Activated B cell treated with CpG ODN at 0.5 μM for 24 hours (primary cell): ENCODE measurements around the gene LRRC10B. TPM values are rescaled to one million over a fixed set of nuclear protein-coding genes. Genes with fewer than 3 reads are reported as not detected.
"Not testable (repeated sequence)": the region's sequence is repeated elsewhere in the genome, so short reads cannot be mapped to it uniquely, and the experiment has no call there.

Source experiments
- ATAC-seq: fragments of 200-7000 bp; cut with Tn5 transposase; one replicate; pipeline ENCODE4 v1.10.0; 2021; ENCODE audit warnings: low read depth, mild to moderate bottlenecking, moderate library complexity
- CTCF ChIA-PET: fragments of 350-600 bp; sonication (Branson Sonifier 250); formaldehyde crosslinking; loops from one replicate; lab custom pipeline; 2021; ENCODE audit warnings: antibody characterized with exemption; lab: Charles Lee
- POLR2A ChIA-PET: fragments of 350-600 bp; sonication (Branson Sonifier 250); formaldehyde crosslinking; loops from one replicate; lab custom pipeline; 2021; ENCODE audit warnings: antibody characterized with exemption; lab: Charles Lee
- DNase-seq: peaks from one replicate; pipeline ENCODE4 v3.0.0; 2022
- H3K27ac Mint-ChIP-seq: one replicate; pipeline ENCODE4 v1.8.0; 2020; ENCODE audit warnings: mixed read lengths
- H3K27me3 Mint-ChIP-seq: one replicate; pipeline ENCODE4 v1.8.0; 2021; ENCODE audit warnings: mixed read lengths
- H3K36me3 Mint-ChIP-seq: one replicate; pipeline ENCODE4 v1.8.0; 2021; ENCODE audit warnings: low read depth, mixed read lengths
- H3K4me1 Mint-ChIP-seq: one replicate; pipeline ENCODE4 v1.8.0; 2021; ENCODE audit warnings: mixed read lengths
- H3K4me3 Mint-ChIP-seq: one replicate; pipeline ENCODE4 v1.8.0; 2020; ENCODE audit warnings: mild to moderate bottlenecking, mixed read lengths
- H3K9me3 Mint-ChIP-seq: one replicate; pipeline ENCODE4 v1.8.0; 2020; ENCODE audit warnings: mixed read lengths
- intact Hi-C: fragments of 100-400 bp; cut with micrococcal nuclease; formaldehyde crosslinking; loops from one replicate; pipeline ENCODE4 v1.15.1; 2024
- total RNA-seq: library from RNA; stranded (reverse); gene quantifications from 2 replicates; pipeline ENCODE4 v1.2.3, GENCODE V29; 2022
- TF ChIP-seq, protein P1 (sequence below): fragments of 200-600 bp; IDR thresholded peaks from one replicate; pipeline ENCODE4 v1.8.0; 2022; ENCODE audit warnings: antibody characterized with exemption, mild to moderate bottlenecking

LRRC10B gene
- not detected in 2 replicates for total RNA-seq

DNA sequence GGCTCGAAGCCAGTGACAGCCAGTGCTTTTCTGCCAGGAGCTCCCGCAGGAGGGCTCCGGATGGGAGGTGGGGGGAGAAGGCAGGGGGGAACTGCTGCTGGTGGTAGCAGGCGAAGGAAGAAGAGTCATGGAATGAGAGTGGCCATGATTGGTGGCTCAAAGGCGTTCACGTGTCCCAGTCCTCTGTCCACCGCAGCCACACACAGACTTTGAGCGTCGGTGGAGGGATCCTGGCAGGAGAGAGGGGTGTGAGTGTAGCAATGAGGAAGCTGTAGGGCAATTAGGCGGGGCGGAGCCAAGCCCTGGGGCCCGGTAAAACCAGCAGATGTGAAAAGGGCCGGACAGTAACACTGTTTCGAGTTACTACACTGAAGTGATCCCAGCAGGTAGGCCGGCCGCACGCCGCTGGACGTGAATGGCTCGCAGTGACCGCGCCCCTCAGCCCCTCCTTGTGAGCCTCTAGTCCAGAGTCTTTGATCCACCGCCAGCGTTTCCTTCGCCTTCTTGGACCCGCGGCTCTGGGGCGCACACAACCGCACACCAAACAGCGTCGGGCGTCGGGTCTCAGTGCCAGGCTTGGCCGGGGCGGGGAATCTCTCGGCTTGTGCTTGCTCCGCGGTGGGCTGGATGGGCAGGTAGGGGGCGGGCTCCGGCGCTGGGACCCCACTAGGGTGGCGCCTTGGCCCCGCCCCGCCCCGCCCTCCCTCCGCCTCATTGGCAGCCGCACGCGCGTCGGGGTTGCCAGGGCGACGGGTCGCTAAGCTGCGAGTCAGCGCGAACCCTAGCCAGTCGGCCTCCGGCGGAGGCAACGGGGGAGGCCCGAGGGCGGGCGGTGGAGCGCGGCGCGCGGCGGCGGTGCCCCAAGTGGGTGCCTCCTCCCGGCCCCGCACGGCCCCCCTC, at the start of gene LRRC10B:
Gene LRRC10B (plus strand): TSS at position 788 of the 900 bp plus-strand sequence. CDS start 250 bp downstream, outside the sequence.
- Mint-ChIP-seq H3K9me3 (no peaks in the 10 kb centered on the region), H3K4me3 (peak within 1 kb of the TSS; percentile 68), H3K36me3 (no peaks in the 10 kb centered on the region), H3K27ac (no peak within 1 kb of the TSS), H3K4me1 (peaks cover 10% of the 10 kb centered on the region), H3K27me3 (peaks cover 44% of the 10 kb centered on the region)
- DNase-seq, result no peak
- ATAC-seq, result peak; percentile 22
- TF ChIP-seq, protein P1, sequence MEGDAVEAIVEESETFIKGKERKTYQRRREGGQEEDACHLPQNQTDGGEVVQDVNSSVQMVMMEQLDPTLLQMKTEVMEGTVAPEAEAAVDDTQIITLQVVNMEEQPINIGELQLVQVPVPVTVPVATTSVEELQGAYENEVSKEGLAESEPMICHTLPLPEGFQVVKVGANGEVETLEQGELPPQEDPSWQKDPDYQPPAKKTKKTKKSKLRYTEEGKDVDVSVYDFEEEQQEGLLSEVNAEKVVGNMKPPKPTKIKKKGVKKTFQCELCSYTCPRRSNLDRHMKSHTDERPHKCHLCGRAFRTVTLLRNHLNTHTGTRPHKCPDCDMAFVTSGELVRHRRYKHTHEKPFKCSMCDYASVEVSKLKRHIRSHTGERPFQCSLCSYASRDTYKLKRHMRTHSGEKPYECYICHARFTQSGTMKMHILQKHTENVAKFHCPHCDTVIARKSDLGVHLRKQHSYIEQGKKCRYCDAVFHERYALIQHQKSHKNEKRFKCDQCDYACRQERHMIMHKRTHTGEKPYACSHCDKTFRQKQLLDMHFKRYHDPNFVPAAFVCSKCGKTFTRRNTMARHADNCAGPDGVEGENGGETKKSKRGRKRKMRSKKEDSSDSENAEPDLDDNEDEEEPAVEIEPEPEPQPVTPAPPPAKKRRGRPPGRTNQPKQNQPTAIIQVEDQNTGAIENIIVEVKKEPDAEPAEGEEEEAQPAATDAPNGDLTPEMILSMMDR, result no peak
- ChIA-PET POLR2A (no interaction called here), CTCF (interaction anchor here (1.0 kb wide), 1 partner anchor 8 kb away, joined by 6 read pairs; no protein-coding TSS in a partner anchor)
- intact Hi-C loops, result no loop called here

DNA sequence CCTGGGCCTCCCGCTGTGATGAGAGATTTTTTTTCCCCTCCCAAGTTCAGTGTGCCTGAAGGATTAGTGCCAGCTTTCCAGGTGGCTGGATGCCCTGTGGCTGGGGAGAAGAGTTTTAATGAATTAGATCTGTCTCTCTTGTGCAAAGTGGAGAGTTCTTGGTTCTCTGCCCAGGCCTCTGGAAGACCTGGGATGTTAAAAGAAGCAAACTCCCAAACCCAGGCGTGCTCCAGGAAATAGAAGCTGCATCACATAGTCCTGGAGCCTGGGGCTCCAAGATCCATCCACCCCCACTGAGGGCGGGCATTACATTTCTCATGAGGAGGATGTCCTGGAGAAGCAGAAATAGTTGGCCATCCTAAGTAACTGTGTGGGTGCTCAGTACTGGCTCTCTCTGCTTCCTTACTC, 48.1 kb upstream of the LRRC10B start:
- no peak overlapping the region for H3K27ac Mint-ChIP-seq
- no peak for ATAC-seq
- H3K36me3 Mint-ChIP-seq, result peaks cover 29% of the 10 kb centered on the region
- no peak overlapping the region for H3K4me3 Mint-ChIP-seq
- intact Hi-C loops, result no loop called here
- ChIA-PET CTCF (interaction anchor here (0.7 kb wide), 1 partner anchor 31 kb away, joined by 3 read pairs; no protein-coding TSS in a partner anchor), POLR2A (no interaction called here)
- TF ChIP-seq, protein P1, result no peak
- no peak for DNase-seq
- H3K27me3 Mint-ChIP-seq, result no peaks in the 10 kb centered on the region
- no peaks in the 10 kb centered on the region for H3K4me1 Mint-ChIP-seq
- H3K9me3 Mint-ChIP-seq, result no peaks in the 10 kb centered on the region

DNA sequence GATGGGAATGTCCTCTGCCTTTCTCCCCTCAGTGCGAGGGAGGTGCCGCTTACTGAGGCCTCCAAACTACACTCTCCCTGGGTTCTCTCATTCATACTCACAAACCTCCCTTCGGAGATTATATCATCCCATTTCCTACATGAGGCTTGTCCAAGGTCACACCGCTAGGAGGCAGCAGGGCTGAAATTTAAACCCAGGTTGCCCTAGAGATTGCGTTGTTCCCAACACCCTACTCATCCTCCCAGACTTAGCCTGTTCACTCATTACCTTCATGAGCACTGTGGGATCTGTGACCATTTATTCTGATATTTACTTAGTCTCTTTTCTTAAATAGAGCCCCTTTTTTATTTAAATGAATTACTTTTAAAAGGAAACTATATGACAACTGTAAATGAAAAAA, 47.6 kb upstream of the LRRC10B start:
- Mint-ChIP-seq H3K4me1 (no peaks in the 10 kb centered on the region), H3K9me3 (no peaks in the 10 kb centered on the region), H3K4me3 (no peak overlapping the region), H3K36me3 (peaks cover 28% of the 10 kb centered on the region), H3K27me3 (no peaks in the 10 kb centered on the region), H3K27ac (no peak overlapping the region)
- no peak for DNase-seq
- CTCF ChIA-PET, result no interaction called here
- intact Hi-C loops, result no loop called here
- no peak for ATAC-seq
- POLR2A ChIA-PET, result no interaction called here
- TF ChIP-seq, protein P1, result no peak

DNA sequence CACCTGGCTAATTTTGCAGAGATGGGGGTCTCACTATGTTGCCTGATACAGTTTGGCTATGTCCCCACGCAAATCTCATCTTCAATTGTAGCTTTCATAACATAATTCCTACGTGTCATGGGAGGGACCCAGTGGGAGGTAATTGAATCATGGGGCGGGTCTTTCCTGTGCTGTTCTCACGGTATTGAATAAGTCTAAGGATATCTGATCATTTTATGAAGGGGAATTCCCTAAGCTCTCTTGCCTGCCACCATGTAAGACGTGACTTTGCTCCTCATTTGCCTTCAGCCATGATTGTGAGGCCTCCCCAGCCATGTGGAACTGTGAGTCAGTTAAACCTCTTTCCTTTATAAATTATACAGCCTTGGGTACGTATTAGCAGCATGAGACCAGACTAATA, 40.9 kb upstream of the LRRC10B start:
- H3K27me3 Mint-ChIP-seq, ATAC-seq: not testable (repeated sequence)
- peaks cover 41% of the 10 kb centered on the region for H3K36me3 Mint-ChIP-seq

DNA sequence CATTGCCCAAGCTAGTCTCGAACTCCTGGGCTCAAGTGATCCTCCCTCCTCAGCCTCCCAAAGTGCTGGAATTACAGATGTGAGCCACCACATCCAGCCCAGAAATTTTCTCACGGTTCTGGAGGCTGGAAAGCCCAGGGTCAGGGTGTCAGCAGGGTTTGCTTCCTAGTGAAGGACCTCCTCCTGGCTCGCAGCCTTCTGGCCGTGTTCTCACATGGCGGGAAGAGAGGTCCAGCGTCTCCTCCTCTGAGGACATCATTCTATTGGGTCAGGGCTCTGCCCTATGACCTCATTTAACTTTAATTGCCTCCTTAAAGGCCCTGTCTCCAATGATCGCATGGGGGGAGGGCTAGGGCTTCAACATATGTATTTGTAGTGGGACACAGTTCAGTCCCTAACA, 40.5 kb upstream of the LRRC10B start:
- ChIA-PET POLR2A (interaction anchor here (0.5 kb wide), 1 partner anchor 41 kb away, joined by 16 read pairs; no protein-coding TSS in a partner anchor), CTCF (no interaction called here)
- H3K36me3 Mint-ChIP-seq, result peaks cover 45% of the 10 kb centered on the region
- intact Hi-C loops, result no loop called here
- H3K4me1 Mint-ChIP-seq, result no peaks in the 10 kb centered on the region
- H3K9me3 Mint-ChIP-seq, result peaks cover 2% of the 10 kb centered on the region
- TF ChIP-seq, protein P1, result no peak
- H3K27me3 Mint-ChIP-seq, result no peaks in the 10 kb centered on the region
- H3K27ac Mint-ChIP-seq, result no peak overlapping the region
- H3K4me3 Mint-ChIP-seq, result no peak overlapping the region
- ATAC-seq, result no peak
- DNase-seq, result no peak

More for the DNA sequence above, 40.9 kb upstream of the LRRC10B start:
- H3K4me1 Mint-ChIP-seq, intact Hi-C loops, H3K4me3 Mint-ChIP-seq, H3K27ac Mint-ChIP-seq, DNase-seq, H3K9me3 Mint-ChIP-seq: not testable (repeated sequence)
- ChIA-PET POLR2A (interaction anchor here (0.5 kb wide), 1 partner anchor 40 kb away, joined by 16 read pairs; no protein-coding TSS in a partner anchor), CTCF (interaction anchor here (0.6 kb wide), 1 partner anchor 21 kb away, joined by 3 read pairs; no protein-coding TSS in a partner anchor)
